TTC549 (cell line): ENCODE results near the gene MAFB.

Experiments
- FAIRE-seq: peaks from 2 replicates; lab custom pipeline; 2012; peaks lifted over from hg19 to GRCh38; lab: Jason Lieb, UNC

Gene MAFB

GRCh38 chr20:40655451-40655850 lies 33.6 kb downstream of the MAFB start:
- no peak for FAIRE-seq

GRCh38 chr20:40654876-40655275 lies 34.2 kb downstream of the MAFB start:
- no peak for FAIRE-seq

GRCh38 chr20:40652441-40652987 lies 36.5 kb downstream of the MAFB start:
- no peak for FAIRE-seq

- no peak for FAIRE-seq
These were observed 37.9 kb downstream of the MAFB start for GRCh38 chr20:40651151-40651550.

GRCh38 chr20:40650707-40651106 lies 38.3 kb downstream of the MAFB start:
- FAIRE-seq: no peak

GRCh38 chr20:40648210-40649072 lies 40.6 kb downstream of the MAFB start:
- no peak for FAIRE-seq

GRCh38 chr20:40646813-40647212 lies 42.2 kb downstream of the MAFB start:
- FAIRE-seq: no peak

DNA sequence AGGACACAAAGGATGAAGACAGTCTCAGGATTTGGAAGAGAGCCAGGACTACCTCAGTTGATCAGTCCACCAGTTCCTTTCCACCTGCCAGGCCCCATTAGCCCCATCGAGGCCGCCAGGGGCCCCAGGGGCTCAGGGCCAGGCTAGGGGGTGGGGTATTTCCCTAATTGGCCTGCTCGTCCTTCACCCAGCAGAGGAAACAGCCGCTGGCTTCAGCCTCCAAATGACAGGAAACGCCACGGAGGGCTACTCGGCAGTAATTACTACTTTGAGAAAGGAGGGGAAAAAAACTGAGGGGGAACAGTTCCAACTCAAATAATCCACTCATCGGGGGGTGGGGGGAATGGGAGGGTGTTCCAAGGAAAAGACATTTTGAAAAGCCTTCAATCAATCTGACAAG lies 42.7 kb downstream of the MAFB start:
- FAIRE-seq: no peak

DNA sequence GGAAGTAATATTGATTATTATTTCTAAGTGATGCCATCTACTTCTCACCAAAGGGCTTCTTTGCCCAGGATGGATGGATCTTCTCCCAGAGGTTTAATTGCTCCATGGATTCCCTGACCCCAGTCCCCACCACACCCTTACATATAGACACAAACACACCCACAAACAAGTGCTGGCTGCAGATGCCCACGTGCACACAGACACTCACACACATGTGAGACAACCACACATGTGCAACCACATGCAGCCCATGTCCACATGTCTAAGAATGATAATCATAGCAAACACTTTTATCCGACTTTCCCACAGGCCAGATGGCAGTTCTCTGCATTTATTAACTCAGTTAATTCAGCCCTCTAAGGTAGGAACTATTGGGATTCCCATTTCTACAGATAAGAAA lies 44.2 kb downstream of the MAFB start:
- no peak for FAIRE-seq

DNA sequence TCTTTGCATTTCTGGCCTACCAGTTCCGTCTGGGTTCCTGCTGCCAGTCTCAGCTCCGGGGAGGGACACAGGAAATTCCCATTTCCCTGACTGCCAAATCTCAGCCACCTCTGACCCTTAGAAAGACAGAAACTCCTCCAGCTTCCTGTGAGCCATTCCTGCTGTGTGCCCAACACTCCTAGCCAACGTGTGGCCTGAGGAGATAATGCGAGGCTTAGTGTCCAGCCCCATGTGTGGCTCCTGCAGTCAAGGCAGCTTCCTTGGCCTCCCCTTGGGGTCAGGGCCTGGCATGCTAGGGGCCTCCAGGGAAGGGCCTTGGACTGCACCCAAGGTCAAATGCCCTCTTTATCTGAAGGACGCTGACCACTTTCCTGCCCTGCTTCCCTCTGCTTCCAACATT lies 45.1 kb downstream of the MAFB start:
- FAIRE-seq: no peak

DNA sequence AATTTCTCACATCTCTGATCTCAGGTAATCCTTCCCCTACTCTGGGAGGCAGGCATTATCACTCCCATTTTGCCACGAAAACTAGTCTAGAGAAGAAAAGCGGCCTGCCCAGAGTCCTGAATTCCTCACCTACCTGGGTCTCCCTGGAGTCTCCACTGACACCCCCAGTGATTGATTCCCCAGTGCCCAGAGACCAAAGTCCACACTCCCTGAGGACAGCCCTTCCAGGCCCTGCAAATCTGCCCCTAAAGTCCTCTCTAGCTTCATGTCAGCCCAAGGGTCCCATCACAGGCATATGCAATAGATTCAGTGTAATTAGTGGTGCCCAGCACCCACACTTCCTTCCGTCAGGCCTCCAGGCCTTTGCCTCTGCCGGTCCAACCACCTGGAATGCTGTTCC lies 47.2 kb downstream of the MAFB start:
- no peak for FAIRE-seq

GRCh38 chr20:40641202-40641601 lies 47.8 kb downstream of the MAFB start:
- FAIRE-seq: no peak

DNA sequence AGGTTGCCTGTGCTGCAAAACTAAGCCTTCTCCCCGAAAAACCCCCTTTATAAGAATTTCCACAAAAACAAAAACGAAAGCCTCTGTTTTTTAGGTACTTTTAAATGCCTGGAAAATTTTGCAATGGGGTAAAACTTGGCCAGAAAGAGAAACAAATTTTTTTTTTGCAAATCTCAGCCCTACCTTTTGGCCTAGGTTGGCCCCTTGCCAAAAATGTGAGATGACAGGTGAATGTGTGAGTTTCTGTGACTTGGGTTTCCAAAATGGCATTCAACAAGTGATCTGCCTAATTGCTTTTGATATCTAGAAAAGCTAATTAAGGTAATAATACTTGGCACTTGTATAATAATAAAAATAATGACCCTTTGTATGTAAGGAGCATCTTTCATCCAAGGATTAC lies 48.4 kb downstream of the MAFB start:
- FAIRE-seq: no peak

- FAIRE-seq: no peak
These were observed 49.2 kb downstream of the MAFB start for GRCh38 chr20:40639676-40640355.

DNA sequence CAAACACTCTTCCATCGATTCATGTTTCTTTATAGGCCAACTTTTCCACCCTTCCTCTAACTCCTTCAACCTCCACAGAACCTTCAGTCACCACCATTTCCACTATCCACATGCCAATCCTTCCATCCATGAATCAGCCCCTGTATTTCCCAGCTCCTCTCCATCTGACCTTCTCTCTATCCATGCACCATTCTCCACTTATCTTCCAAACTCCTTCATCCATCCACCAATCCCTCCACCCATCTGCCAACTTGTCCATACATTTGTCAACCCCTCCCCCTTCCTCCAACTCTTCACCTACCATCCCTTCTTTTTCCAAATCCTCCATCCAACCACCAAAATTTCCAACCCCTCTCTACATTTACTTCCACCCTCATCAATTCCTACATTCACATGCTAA lies 49.9 kb downstream of the MAFB start:
- FAIRE-seq: no peak

DNA sequence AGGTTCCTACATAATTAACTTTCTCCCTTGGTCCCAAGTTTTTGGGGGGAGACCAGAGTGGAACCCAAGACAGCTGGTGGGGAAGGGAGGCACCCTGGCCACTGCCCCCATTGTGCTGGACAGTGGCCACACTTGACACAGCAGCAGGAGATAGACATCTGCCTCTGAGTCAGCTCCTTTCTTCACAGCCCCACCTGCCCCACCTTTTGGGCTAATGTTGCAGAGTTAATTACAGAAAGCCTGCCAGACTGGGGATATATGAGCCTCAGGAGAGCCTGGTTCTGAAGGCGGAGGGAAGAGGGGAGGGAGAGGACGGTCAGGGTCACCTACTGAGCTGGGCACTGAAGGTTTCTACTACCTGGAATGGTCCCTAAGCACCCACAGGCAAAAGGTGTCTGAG lies 50.6 kb downstream of the MAFB start:
- no peak for FAIRE-seq

- FAIRE-seq: no peak
These were observed 51.9 kb downstream of the MAFB start for GRCh38 chr20:40637176-40637575.

DNA sequence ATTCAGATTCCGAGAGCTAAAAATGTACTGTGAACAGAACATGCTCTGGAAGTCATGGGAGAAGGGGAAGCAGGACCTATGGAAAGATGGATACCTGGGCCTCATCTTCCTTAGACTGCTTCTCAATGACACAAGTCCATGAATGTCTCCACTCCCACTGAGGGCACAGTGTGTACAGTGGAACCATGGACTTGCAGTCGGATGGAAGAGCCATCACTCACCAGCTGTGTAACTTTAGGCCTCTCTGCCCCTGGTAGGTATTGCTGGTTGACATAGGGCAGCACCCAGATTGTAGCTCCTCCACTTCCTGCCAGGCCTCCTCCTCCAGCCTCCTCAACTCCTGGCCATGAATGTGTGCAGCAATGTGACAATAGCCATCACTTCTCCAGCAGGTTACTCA lies 52.5 kb downstream of the MAFB start:
- FAIRE-seq: no peak

- FAIRE-seq: no peak
These were observed 53.1 kb downstream of the MAFB start for GRCh38 chr20:40635971-40636370.
